GM20000 (cell line): ENCODE data around the gene MEIOB.
"Not testable (repeated sequence)": the region's sequence is repeated elsewhere in the genome, so short reads cannot be mapped to it uniquely, and the experiment has no call there.

Experiments
- DNase-seq: peaks from one replicate; pipeline ENCODE4 v3.0.0; 2012; ENCODE audit warnings: low spot score
- CTCF ChIP-seq: IDR thresholded peaks from 2 replicates; pipeline ENCODE4 v1.5.1; 2012; ENCODE audit warnings: mild to moderate bottlenecking, control low read depth; ENCODE audit errors: extremely low read depth, missing control alignments

The MEIOB gene

GRCh38 chr16:1906055-1906845 lies 34.3 kb upstream of the MEIOB start:
- DNase-seq, result no peak
- no peak for TF ChIP-seq CTCF

GRCh38 chr16:1903845-1904840 lies 32.2 kb upstream of the MEIOB start:
- no peak for TF ChIP-seq CTCF
- no peak for DNase-seq

GRCh38 chr16:1903220-1903574 lies 31.2 kb upstream of the MEIOB start:
- no peak for TF ChIP-seq CTCF
- no peak for DNase-seq

- no peak for TF ChIP-seq CTCF
- no peak for DNase-seq
Observed at GRCh38 chr16:1902547-1903219, 30.7 kb upstream of the MEIOB start.

- no peak for TF ChIP-seq CTCF
- DNase-seq, result no peak
Observed at GRCh38 chr16:1900452-1900774, 28.4 kb upstream of the MEIOB start.

- TF ChIP-seq CTCF, result no peak
Observed at GRCh38 chr16:1899641-1900451, 27.9 kb upstream of the MEIOB start.

GRCh38 chr16:1897692-1898091 lies 25.7 kb upstream of the MEIOB start:
- DNase-seq, result not testable (repeated sequence)

More at GRCh38 chr16:1899641-1900451, 27.9 kb upstream of the MEIOB start:
- DNase-seq, result no peak
